HCT116 (cell line): Measurements from ENCODE around the gene GPR78. TPM values are rescaled to one million over a fixed set of nuclear protein-coding genes. Genes with fewer than 3 reads are reported as not detected.

Experiments
- ATAC-seq: fragments of 200-7000 bp; cut with Tn5 transposase; 2 replicates; pipeline ENCODE4 v1.9.1; 2020; ENCODE audit warnings: mild to moderate bottlenecking, moderate library complexity
- BruUV-seq: library from RNA; stranded (reverse); fragments of 400-500 nt; replicated peaks from 2 replicates; lab custom pipeline; 2021; lab: Mats Ljungman, UMichigan
- CTCF ChIA-PET: fragments of 300-600 bp; sonication (Branson Sonifier 250); formaldehyde crosslinking; loops from one replicate; lab custom pipeline; 2021; ENCODE audit warnings: antibody characterized with exemption; lab: Charles Lee
- POLR2A ChIA-PET: fragments of 300-600, 350-600 bp; sonication (Branson Sonifier 250); formaldehyde crosslinking; loops from one replicate; lab custom pipeline; 2021; ENCODE audit warnings: antibody characterized with exemption; lab: Charles Lee
- RAD21 ChIA-PET, 2 experiments: fragments of 300-600 bp; sonication (Branson Sonifier 250); formaldehyde crosslinking; loops; one replicate each; lab custom pipeline; 2023; ENCODE audit warnings: low total read pairs in 2 of 2; ENCODE audit not compliant: uncharacterized antibody in 2 of 2, unreplicated experiment in 2 of 2, low non-redundant PET in 1 of 2; lab: Charles Lee
- DNase-seq: peaks from one replicate; pipeline ENCODE4 v3.0.0-alpha.2; 2010; ENCODE audit warnings: low read depth, low spot score
- H2AFZ ChIP-seq: fragments of 200-600 bp; shearing (Covaris generic), sonication (generic); 2 replicates; pipeline ENCODE4 v1.6.1; 2017; ENCODE audit warnings: low read depth, mixed run types, mixed read lengths, antibody characterized with exemption, low read length; ENCODE audit not compliant: poor library complexity, severe bottlenecking
- H3K27ac ChIP-seq: 2 replicates; pipeline ENCODE4 v1.5.1; 2012; ENCODE audit warnings: low read depth, low read length
- H3K27me3 ChIP-seq: fragments of 200-600 bp; sonication (generic); 2 replicates; pipeline ENCODE4 v1.6.1; 2016; ENCODE audit warnings: mixed run types, low read length, mixed read lengths; ENCODE audit not compliant: insufficient read depth
- H3K36me3 ChIP-seq, 2 experiments: fragments of 200-500 bp in 1 of 2; fragments of 200-600 bp in 1 of 2; sonication (Bioruptor generic) in 1 of 2; sonication (generic) in 1 of 2; 2 replicates each; pipeline versions ENCODE4 v1.5.1 to v1.6.1; 2014 to 2016; ENCODE audit warnings: low read length in 2 of 2, inconsistent platforms in 1 of 2, mixed read lengths in 1 of 2, mixed run types in 1 of 2; ENCODE audit not compliant: insufficient read depth in 2 of 2, control insufficient read depth in 1 of 2
- H3K4me1 ChIP-seq, 2 experiments: fragments of 200-600 bp in 1 of 2; sonication (generic) in 1 of 2; 2 replicates each; pipeline versions ENCODE4 v1.5.1 to v1.6.1; 2012 to 2017; ENCODE audit warnings: low read length in 2 of 2, inconsistent platforms in 1 of 2, mild to moderate bottlenecking in 1 of 2, mixed read lengths in 1 of 2, mixed run types in 1 of 2, moderate library complexity in 1 of 2; ENCODE audit not compliant: insufficient read depth in 2 of 2, control insufficient read depth in 1 of 2
- H3K4me2 ChIP-seq: fragments of 200-600 bp; sonication (generic); 2 replicates; pipeline ENCODE4 v1.6.1; 2017; ENCODE audit warnings: mixed run types, low read length, mixed read lengths
- H3K4me3 ChIP-seq, 2 experiments: fragments of 200-600 bp in 1 of 2; sonication (generic) in 1 of 2; replicated peaks in 1 of 2; 2 replicates each; pipeline ENCODE4 v1.5.1; 2011 to 2016; ENCODE audit warnings: low read length in 2 of 2, control low read depth in 1 of 2, low read depth in 1 of 2, mild to moderate bottlenecking in 1 of 2, mixed read lengths in 1 of 2, mixed run types in 1 of 2
- H3K79me2 ChIP-seq: fragments of 200-600 bp; sonication (generic); 2 replicates; pipeline ENCODE4 v1.6.1; 2017; ENCODE audit warnings: mild to moderate bottlenecking, mixed run types, low read length, moderate library complexity, mixed read lengths; ENCODE audit not compliant: insufficient read depth
- H3K9ac ChIP-seq: fragments of 200-600 bp; sonication (generic); 2 replicates; pipeline ENCODE4 v1.6.1; 2016; ENCODE audit warnings: low read length, mixed read lengths
- H3K9me2 ChIP-seq: fragments of 200-600 bp; sonication (generic), shearing (Covaris generic); 2 replicates; pipeline ENCODE4 v1.6.1; 2017; ENCODE audit warnings: mixed run types, mild to moderate bottlenecking, moderate library complexity; ENCODE audit not compliant: insufficient read depth
- H3K9me3 ChIP-seq, 2 experiments: fragments of 200-500 bp in 1 of 2; fragments of 200-600 bp in 1 of 2; sonication (Bioruptor generic) in 1 of 2; sonication (generic) in 1 of 2; 2 replicates each; pipeline ENCODE4 v1.6.1; 2014 to 2017; ENCODE audit warnings: low read length in 2 of 2, mixed read lengths in 2 of 2, inconsistent platforms in 1 of 2, low read depth in 1 of 2, mild to moderate bottlenecking in 1 of 2, mixed run types in 1 of 2, moderate library complexity in 1 of 2; ENCODE audit not compliant: control insufficient read depth in 1 of 2, insufficient read depth in 1 of 2
- H4K20me1 ChIP-seq: fragments of 200-600 bp; sonication (generic), shearing (Covaris generic); 2 replicates; pipeline ENCODE4 v1.6.1; 2017; ENCODE audit warnings: mixed run types, mild to moderate bottlenecking, moderate library complexity; ENCODE audit not compliant: insufficient read depth
- CBX3 ChIP-seq: IDR thresholded peaks from 2 replicates; pipeline ENCODE4 v1.6.1; 2012; ENCODE audit warnings: low read depth
- CEBPB ChIP-seq: IDR thresholded peaks from 2 replicates; pipeline ENCODE4 v1.6.1; 2012; ENCODE audit warnings: low read depth
- EGR1 ChIP-seq: IDR thresholded peaks from 2 replicates; pipeline ENCODE4 v1.6.1; 2012; ENCODE audit warnings: low read depth
- ELF1 ChIP-seq: IDR thresholded peaks from 2 replicates; pipeline ENCODE4 v1.6.1; 2012; ENCODE audit warnings: low read depth, borderline replicate concordance
- EZH2 ChIP-seq: fragments of 200-600 bp; sonication (generic); IDR thresholded peaks from 2 replicates; pipeline ENCODE4 v1.6.1; 2017; ENCODE audit warnings: antibody characterized with exemption, mixed run types
- EZH2phosphoT487 ChIP-seq: fragments of 200-600 bp; IDR thresholded peaks from 2 replicates; pipeline ENCODE4 v1.6.1; 2018; ENCODE audit warnings: antibody characterized with exemption, borderline replicate concordance
- FOSL1 ChIP-seq: IDR thresholded peaks from 2 replicates; pipeline ENCODE4 v1.6.1; 2012; ENCODE audit warnings: low read depth
- JUND ChIP-seq: IDR thresholded peaks from 2 replicates; pipeline ENCODE4 v1.6.1; 2012
- MAX ChIP-seq: IDR thresholded peaks from 2 replicates; pipeline ENCODE4 v1.6.1; 2012
- POLR2A ChIP-seq: IDR thresholded peaks from 2 replicates; pipeline ENCODE4 v1.7.0; 2011; ENCODE audit warnings: borderline replicate concordance; ENCODE audit not compliant: insufficient read depth, insufficient read length; ENCODE audit errors: extremely low read depth
- RAD21 ChIP-seq: IDR thresholded peaks from 2 replicates; pipeline ENCODE4 v1.6.1; 2012; ENCODE audit warnings: low read depth, mild to moderate bottlenecking
- SIN3A ChIP-seq: IDR thresholded peaks from 2 replicates; pipeline ENCODE4 v1.6.1; 2012; ENCODE audit warnings: low read depth
- SP1 ChIP-seq: IDR thresholded peaks from 2 replicates; pipeline ENCODE4 v1.6.1; 2012; ENCODE audit warnings: low read depth
- SRF ChIP-seq: IDR thresholded peaks from 2 replicates; pipeline ENCODE4 v1.6.1; 2012; ENCODE audit warnings: low read depth
- TCF7L2 ChIP-seq: IDR thresholded peaks from 2 replicates; pipeline ENCODE4 v1.7.0; 2011; ENCODE audit warnings: borderline replicate concordance, inconsistent platforms; ENCODE audit not compliant: insufficient read depth, insufficient read length; ENCODE audit errors: extremely low read depth
- YY1 ChIP-seq: IDR thresholded peaks from 2 replicates; pipeline ENCODE4 v1.6.1; 2011; ENCODE audit warnings: low read length, low read depth, moderate library complexity, mild to moderate bottlenecking; ENCODE audit not compliant: insufficient replicate concordance; ENCODE audit errors: extremely low read depth
- ZFX ChIP-seq: fragments of 450-650 bp; IDR thresholded peaks from 2 replicates; pipeline ENCODE4 v1.6.1; 2017
- ZNF274 ChIP-seq: fragments of 200-500 bp; sonication (Bioruptor generic); IDR thresholded peaks from 2 replicates; pipeline ENCODE4 v1.6.1; 2014; ENCODE audit warnings: mild to moderate bottlenecking, low read depth, low read length, inconsistent platforms
- intact Hi-C: fragments of 100-400 bp; cut with micrococcal nuclease; formaldehyde crosslinking; loops from 2 replicates; pipeline ENCODE4 v1.10.0; 2022
- total RNA-seq: library from RNA; stranded (reverse); gene quantifications from one replicate; pipeline ENCODE4 v1.2.1, GENCODE V29; 2021; ENCODE audit not compliant: unreplicated experiment
- TF ChIP-seq, protein P1 (sequence below), 3 experiments: fragments of 200-600 bp in 1 of 3; sonication (generic) in 1 of 3; IDR thresholded peaks in 2 of 3; conservative IDR thresholded peaks in 1 of 3; 2 replicates each; pipeline ENCODE4 v1.5.1; 2012 to 2017; ENCODE audit warnings: low read depth in 2 of 3, low read length in 2 of 3, antibody characterized with exemption in 1 of 3, borderline replicate concordance in 1 of 3, control low read depth in 1 of 3, mild to moderate bottlenecking in 1 of 3, mixed read lengths in 1 of 3, mixed run types in 1 of 3, moderate library complexity in 1 of 3; ENCODE audit not compliant: insufficient read depth in 1 of 3

Gene GPR78
- total RNA-seq, 1 experiment from 2014 or later: not detected

DNA sequence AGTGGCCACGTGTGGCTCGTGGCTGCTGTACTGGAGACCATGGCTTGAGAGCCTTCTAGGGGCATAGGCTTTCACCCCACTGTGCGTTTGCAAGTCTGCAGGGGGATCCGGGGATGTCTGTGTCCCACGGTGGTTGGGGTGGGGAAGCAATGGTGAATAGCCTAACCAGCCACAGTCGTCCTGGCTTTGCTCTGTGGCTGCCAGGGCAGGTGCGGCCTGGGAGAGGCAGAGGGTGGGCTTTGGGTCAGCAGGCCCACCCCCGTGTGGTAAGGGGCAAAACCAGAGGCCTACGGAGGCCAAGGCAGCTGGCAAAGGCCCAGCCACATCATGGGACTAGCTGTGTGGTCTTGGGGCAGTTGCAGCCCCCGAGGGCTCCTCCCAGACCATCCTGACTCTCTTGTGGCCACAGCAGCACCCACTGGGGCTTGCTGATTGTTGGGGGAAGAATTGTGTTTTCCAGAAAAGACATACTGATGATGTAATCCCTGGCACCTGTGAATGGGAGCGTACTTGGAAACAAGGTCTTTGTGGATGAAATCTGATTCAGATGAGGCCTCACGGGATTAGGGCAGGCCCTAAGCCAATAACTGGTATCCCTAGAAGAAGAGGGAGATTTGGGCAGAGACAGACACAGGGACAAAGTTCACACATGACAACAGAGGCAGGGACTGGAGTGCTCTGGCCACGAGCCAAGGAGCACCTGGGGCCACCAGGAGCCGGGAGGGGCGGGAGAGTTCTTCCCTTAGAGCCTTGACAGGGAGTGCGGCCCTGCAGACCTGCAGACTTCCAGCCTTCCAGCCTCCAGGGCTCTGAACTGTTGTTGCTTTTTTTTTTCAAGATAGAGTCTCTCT, 15.3 kb downstream of the GPR78 start:
- TF ChIP-seq FOSL1: no peak
- TF ChIP-seq, protein P1, sequence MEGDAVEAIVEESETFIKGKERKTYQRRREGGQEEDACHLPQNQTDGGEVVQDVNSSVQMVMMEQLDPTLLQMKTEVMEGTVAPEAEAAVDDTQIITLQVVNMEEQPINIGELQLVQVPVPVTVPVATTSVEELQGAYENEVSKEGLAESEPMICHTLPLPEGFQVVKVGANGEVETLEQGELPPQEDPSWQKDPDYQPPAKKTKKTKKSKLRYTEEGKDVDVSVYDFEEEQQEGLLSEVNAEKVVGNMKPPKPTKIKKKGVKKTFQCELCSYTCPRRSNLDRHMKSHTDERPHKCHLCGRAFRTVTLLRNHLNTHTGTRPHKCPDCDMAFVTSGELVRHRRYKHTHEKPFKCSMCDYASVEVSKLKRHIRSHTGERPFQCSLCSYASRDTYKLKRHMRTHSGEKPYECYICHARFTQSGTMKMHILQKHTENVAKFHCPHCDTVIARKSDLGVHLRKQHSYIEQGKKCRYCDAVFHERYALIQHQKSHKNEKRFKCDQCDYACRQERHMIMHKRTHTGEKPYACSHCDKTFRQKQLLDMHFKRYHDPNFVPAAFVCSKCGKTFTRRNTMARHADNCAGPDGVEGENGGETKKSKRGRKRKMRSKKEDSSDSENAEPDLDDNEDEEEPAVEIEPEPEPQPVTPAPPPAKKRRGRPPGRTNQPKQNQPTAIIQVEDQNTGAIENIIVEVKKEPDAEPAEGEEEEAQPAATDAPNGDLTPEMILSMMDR (IDR thresholded peaks at IDR 0.05 in 2 of 3, conservative IDR thresholded peaks at IDR 0.05 in 1 of 3; ENCODE audit: borderline replicate concordance in 1 of 3, insufficient read depth in 1 of 3, low read depth in 2 of 3, low read length in 2 of 3): no peak
- no peak for TF ChIP-seq EZH2
- TF ChIP-seq SIN3A: no peak
- TF ChIP-seq CBX3: no peak
- no peak for TF ChIP-seq TCF7L2
- no peak for TF ChIP-seq ZFX
- TF ChIP-seq MAX: no peak
- TF ChIP-seq JUND: no peak
- TF ChIP-seq YY1: no peak
- TF ChIP-seq RAD21: no peak
- no peak for TF ChIP-seq EZH2phosphoT487
- TF ChIP-seq SP1: no peak
- TF ChIP-seq ZNF274: no peak
- TF ChIP-seq EGR1: no peak
- TF ChIP-seq POLR2A: no peak
- no peak for TF ChIP-seq ELF1
- no peak for TF ChIP-seq SRF
- no peak for TF ChIP-seq CEBPB
- H3K36me3 ChIP-seq: no peaks in the 10 kb centered on the region
- no peak for ATAC-seq
- H3K9me2 ChIP-seq: no peaks in the 10 kb centered on the region
- H3K27ac ChIP-seq: no peak overlapping the region
- no peak overlapping the region for H3K4me3 ChIP-seq
- H4K20me1 ChIP-seq: no peaks in the 10 kb centered on the region
- H3K4me2 ChIP-seq: no peak overlapping the region
- ChIA-PET RAD21 (no interaction called here), POLR2A (no interaction called here), CTCF (interaction anchor here (0.8 to 1.6 kb wide), 4 partner anchors 9 to 353 kb away, joined by 3 to 5 read pairs (median 4); no protein-coding TSS in a partner anchor)
- intact Hi-C loops: loop anchor here (5.0 to 10.0 kb wide), 2 partner anchors 322 to 351 kb away; no protein-coding TSS in a partner anchor
- H3K9ac ChIP-seq: no peak overlapping the region
- no TSS peak for BruUV-seq
- DNase-seq: no peak
- H2AFZ ChIP-seq: no peak overlapping the region
- H3K4me1 ChIP-seq: peaks cover 11 to 20% of the 10 kb centered on the region in 2 experiments; a peak in 3 of 4 replicates
- no peaks in the 10 kb centered on the region for H3K79me2 ChIP-seq
- 0 out of 2 replicates have a peak, but pooled peaks cover 5% of the 10 kb centered on the region for H3K27me3 ChIP-seq
- H3K9me3 ChIP-seq: no peaks in the 10 kb centered on the region
